Type B pancreatic cell (in vitro differentiated cells): Measurements from ENCODE around the gene GNAT1. TPM values are rescaled to one million over a fixed set of nuclear protein-coding genes. Genes with fewer than 3 reads are reported as not detected.
"Not testable (repeated sequence)": the region's sequence is repeated elsewhere in the genome, so short reads cannot be mapped to it uniquely, and the experiment has no call there.

Experiments used
- DNase-seq: peaks from one replicate; pipeline ENCODE4 v3.0.0; 2021; ENCODE audit warnings: mixed read lengths; ENCODE audit not compliant: unreplicated experiment; ENCODE audit errors: extremely low spot score
- H3K27ac Mint-ChIP-seq: 2 replicates; pipeline ENCODE4 v1.8.0; 2021; ENCODE audit warnings: mild to moderate bottlenecking, mixed read lengths
- H3K27me3 Mint-ChIP-seq: 2 replicates; pipeline ENCODE4 v1.8.0; 2021; ENCODE audit warnings: mixed read lengths
- H3K36me3 Mint-ChIP-seq: 2 replicates; pipeline ENCODE4 v1.8.0; 2021; ENCODE audit warnings: mixed read lengths
- H3K4me1 Mint-ChIP-seq: one replicate; pipeline ENCODE4 v1.8.0; 2021; ENCODE audit warnings: mixed read lengths; ENCODE audit not compliant: unreplicated experiment
- H3K4me3 Mint-ChIP-seq: 2 replicates; pipeline ENCODE4 v1.8.0; 2021; ENCODE audit warnings: mild to moderate bottlenecking, mixed read lengths
- H3K9me3 Mint-ChIP-seq: 2 replicates; pipeline ENCODE4 v1.8.0; 2021; ENCODE audit warnings: mixed read lengths
- CTCF ChIP-seq: fragments of 200-600 bp; sonication (generic); conservative IDR thresholded peaks from 2 replicates; pipeline ENCODE4 v1.5.0; 2021; ENCODE audit warnings: antibody characterized with exemption, mild to moderate bottlenecking
- total RNA-seq: library from RNA; stranded (reverse); gene quantifications from 2 replicates; pipeline ENCODE4 v1.2.1, GENCODE V29; 2021; ENCODE audit warnings: low replicate concordance

Gene GNAT1
- total RNA-seq, 1 donor from 2014 or later, result not detected

- H3K9me3 Mint-ChIP-seq, result no peaks in the 10 kb centered on the region
- TF ChIP-seq CTCF, result no peak
- peaks cover 36% of the 10 kb centered on the region for H3K27me3 Mint-ChIP-seq
- H3K4me3 Mint-ChIP-seq, result peak overlapping the region; percentile 73
- no peak overlapping the region for H3K27ac Mint-ChIP-seq
- no peak for DNase-seq
- H3K36me3 Mint-ChIP-seq, result no peaks in the 10 kb centered on the region
- H3K4me1 Mint-ChIP-seq, result peaks cover 17% of the 10 kb centered on the region
Measured at GRCh38 chr3:50205413-50206276, 14.2 kb downstream of the GNAT1 start.

- no peaks in the 10 kb centered on the region for H3K9me3 Mint-ChIP-seq
- H3K4me1 Mint-ChIP-seq, result peaks cover 20% of the 10 kb centered on the region
- H3K27ac Mint-ChIP-seq, result no peak overlapping the region
- H3K27me3 Mint-ChIP-seq, result peaks cover 29% of the 10 kb centered on the region
- TF ChIP-seq CTCF, result no peak
- H3K4me3 Mint-ChIP-seq, result no peak overlapping the region
- DNase-seq, result no peak
- no peaks in the 10 kb centered on the region for H3K36me3 Mint-ChIP-seq
Measured at GRCh38 chr3:50207359-50208042, 16.1 kb downstream of the GNAT1 start.

DNA sequence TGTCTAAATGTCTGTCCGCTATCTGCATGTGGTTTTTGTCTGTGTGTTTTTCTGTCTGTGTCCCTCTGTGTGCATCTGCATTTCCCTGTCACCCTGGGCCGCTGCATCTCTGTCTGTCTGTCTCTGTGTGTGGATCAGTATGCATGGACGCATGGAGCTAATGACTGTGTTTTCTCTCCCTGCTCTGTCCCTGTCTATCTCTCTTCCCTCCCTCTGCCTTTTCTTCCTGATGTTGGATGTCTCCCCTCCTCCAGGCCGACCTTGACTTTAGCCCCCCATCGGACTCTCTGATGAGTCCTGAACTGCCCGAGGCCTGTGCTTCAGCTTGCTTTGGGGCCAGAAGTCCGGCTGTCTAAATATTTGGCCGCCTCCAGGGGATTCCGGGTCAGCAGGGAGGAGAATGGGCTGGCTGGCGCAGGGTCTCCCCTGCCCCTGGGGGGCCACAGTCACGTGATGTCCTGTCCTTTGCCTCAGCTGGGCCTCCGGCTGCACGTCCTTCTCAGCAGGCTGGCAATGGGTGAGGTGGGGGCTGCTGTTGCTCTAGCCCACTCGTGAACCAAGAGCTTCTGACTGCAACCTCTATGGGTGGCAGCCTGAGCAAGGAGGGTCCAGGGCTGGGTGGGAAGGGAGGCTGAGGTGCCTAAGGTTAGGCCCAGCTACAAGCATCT is 17.4 kb downstream of the GNAT1 start:
- peaks cover 20% of the 10 kb centered on the region for H3K27me3 Mint-ChIP-seq
- no peaks in the 10 kb centered on the region for H3K36me3 Mint-ChIP-seq
- DNase-seq, result no peak
- H3K4me3 Mint-ChIP-seq, result peak overlapping the region; percentile 58
- no peaks in the 10 kb centered on the region for H3K9me3 Mint-ChIP-seq
- peak overlapping the region; percentile 12 for H3K27ac Mint-ChIP-seq
- TF ChIP-seq CTCF, result no peak
- H3K4me1 Mint-ChIP-seq, result peaks cover 13% of the 10 kb centered on the region

GRCh38 chr3:50210176-50210509 is 18.7 kb downstream of the GNAT1 start:
- TF ChIP-seq CTCF, result no peak
- H3K27me3 Mint-ChIP-seq, result peaks cover 15% of the 10 kb centered on the region
- H3K9me3 Mint-ChIP-seq, result no peaks in the 10 kb centered on the region
- no peak for DNase-seq
- H3K4me3 Mint-ChIP-seq, result no peak overlapping the region
- H3K4me1 Mint-ChIP-seq, result peaks cover 13% of the 10 kb centered on the region
- H3K27ac Mint-ChIP-seq, result no peak overlapping the region
- no peaks in the 10 kb centered on the region for H3K36me3 Mint-ChIP-seq

DNA sequence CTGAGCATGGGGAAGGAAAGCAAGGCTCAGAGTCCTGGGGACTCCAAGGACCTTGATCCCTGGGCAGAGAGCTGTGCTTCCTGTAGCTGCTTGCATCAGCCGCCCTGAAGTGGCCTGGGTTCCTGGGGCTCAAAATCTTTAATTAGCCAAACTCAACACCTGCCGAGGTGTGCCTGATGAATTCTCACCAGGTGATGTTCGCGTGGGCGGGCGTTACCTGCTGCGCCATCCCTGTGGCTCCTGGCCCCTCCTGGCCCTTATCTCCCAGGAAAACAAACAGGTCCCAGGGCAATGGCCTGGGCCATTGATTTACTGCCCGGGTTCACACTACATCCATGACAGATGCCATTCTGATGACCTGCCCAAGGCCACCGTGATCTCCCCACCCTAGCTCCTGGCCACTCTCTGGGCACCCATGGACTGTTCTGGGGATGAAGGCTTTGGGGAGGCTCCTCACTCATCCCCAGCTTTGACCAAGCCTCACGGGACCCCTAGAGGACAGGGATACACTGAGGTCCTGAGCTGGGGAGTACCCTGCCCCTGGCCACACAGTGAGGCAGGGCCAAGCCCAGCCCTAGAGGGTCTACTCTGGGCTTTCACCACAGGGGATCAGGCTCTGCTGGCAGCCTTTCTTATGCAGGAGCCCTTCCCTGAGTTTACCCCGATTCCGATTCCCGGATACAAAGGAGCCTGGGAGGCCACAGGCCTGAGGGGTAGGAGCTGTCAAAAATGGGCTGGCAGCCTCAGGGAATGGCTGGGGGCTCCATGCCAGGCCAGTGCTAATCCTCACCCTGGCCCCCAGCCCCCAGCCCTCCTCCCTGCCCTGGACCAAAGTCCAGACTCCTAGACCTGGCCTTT is 19.3 kb downstream of the GNAT1 start:
- H3K27ac Mint-ChIP-seq, result no peak overlapping the region
- no peak for TF ChIP-seq CTCF
- no peak for DNase-seq
- no peaks in the 10 kb centered on the region for H3K9me3 Mint-ChIP-seq
- H3K36me3 Mint-ChIP-seq, result no peaks in the 10 kb centered on the region
- H3K4me1 Mint-ChIP-seq, result peaks cover 13% of the 10 kb centered on the region
- no peak overlapping the region for H3K4me3 Mint-ChIP-seq
- peaks cover 15% of the 10 kb centered on the region for H3K27me3 Mint-ChIP-seq

DNA sequence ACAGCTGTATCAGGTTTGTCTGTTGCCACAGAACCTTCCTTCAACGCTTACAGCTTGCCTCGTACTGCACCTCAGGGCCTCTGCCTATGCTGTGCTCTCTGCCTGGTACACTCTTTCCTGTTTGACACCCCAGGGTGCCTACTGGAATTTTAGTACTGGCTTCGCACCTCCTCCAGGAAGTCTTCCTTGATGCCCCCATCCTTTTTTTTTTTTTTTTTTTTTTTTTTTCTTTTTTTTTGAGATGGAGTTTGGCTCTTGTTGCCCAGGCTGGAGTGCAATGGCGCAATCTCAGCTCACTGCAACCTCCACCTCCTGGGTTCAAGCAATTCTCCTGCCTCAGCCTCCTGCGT is 19.9 kb downstream of the GNAT1 start:
- Mint-ChIP-seq H3K27me3 (peaks cover 12% of the 10 kb centered on the region), H3K4me1 (peaks cover 13% of the 10 kb centered on the region)
- H3K36me3 Mint-ChIP-seq, H3K4me3 Mint-ChIP-seq, H3K27ac Mint-ChIP-seq, DNase-seq, H3K9me3 Mint-ChIP-seq: not testable (repeated sequence)
